Stimulated activated CD4-positive, alpha-beta T cell treated with anti-CD3 and anti-CD28 coated beads, Interleukin-4, amount 100 ng/mL, for 4 hours (primary cell): ENCODE data around the gene SPOCD1.
"Not testable (repeated sequence)": the region's sequence is repeated elsewhere in the genome, so short reads cannot be mapped to it uniquely, and the experiment has no call there.

Experiments used
- DNase-seq, 2 experiments: peaks; one replicate each; pipeline ENCODE4 v3.0.0-alpha.2; 2020

The SPOCD1 gene

DNA sequence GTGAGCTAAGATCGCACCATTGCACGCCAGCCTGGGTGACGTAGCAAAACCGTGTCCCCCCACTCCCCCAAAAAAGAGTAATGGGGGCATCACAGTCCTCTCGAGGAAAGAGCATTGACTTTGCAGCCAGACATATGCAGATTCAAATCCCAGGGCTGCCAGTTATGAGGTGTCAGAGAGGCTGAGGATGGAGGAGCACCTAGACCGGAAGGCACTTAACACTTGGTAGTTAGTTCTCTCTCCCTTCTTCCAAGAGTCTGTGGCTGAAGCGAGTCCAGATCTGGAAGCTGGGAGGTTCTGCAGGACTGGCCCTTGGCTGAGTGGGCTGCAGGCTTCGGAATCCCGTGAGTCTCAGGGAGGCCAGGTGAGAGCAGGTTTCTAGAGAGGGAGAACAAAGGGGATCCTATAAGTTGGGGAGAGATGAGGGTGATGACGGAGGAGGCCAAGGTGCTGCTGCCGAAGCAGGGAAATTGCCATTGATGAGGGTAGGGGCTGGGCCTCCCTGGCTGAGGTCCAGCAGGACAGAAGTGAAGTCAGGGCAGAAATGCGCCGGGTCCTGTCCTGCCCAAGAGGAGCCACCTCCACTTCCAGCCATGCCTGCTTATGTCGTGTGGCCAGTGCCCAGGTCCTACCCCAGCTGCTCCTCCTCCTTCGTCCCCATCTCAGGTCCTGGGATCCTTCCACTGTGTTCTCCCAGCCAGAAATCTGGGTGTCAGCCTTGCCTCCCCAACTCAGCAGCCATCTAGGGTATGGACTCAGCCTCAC lies 13.3 kb upstream of the SPOCD1 start:
- DNase-seq, result no peak

DNA sequence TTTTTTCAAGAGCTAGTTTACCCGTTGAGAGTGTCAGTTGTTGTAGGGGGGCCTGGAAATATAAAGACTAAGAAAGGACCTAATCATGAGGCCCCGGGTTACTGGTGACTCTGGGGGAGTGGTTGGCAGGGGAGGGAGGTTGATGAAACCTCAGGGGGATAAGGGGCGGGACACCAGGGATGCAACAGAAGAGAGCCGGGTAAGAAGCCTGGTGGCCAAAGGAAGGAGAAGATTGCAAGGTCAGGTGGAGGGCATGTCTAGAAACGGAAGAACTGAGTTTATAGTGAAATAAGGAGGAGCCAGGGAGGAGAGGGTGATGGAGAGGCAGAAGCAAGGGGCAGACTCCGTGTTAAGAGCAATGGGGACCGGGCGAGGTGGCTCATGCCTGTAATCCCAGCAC lies 12.5 kb upstream of the SPOCD1 start:
- DNase-seq, result no peak

DNA sequence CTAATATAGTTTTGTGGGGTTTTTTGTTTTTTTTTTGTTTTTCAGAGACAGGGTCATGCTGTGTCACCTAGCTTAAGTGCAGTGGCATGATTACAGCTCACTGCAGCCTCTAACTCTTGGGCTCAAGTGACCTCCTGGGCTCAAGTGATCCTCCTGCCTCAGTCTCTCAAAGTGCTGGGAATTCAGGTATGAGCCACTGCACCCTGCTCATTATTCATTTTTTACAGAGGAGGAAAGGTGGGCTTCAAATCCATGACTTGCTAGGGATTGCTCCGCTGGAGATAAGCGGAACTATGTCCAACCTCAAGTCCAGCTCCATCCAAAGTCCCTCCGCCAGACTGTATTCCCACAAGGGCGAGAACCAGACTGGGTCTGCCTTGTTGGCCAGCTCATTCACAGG lies 8.0 kb upstream of the SPOCD1 start:
- no peak for DNase-seq

DNA sequence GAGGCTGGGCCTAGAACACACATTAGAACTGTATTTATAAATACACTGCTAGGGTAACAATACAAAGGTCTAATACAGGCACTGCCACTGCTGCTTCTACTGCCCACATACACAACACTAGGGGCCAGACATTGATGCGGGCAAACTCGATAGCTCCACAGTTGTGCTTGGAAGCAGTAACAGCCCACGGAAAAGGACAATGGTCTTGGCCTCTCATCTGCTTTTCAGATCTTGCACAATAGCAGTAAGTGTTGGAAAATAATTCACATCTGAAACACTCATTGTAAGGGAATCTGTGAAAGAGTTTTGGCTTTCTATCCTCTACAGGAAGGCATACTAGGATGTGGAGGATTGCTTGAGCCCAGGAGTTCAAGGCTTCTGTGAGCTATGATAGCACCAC lies 6.9 kb upstream of the SPOCD1 start:
- DNase-seq, result no peak

DNA sequence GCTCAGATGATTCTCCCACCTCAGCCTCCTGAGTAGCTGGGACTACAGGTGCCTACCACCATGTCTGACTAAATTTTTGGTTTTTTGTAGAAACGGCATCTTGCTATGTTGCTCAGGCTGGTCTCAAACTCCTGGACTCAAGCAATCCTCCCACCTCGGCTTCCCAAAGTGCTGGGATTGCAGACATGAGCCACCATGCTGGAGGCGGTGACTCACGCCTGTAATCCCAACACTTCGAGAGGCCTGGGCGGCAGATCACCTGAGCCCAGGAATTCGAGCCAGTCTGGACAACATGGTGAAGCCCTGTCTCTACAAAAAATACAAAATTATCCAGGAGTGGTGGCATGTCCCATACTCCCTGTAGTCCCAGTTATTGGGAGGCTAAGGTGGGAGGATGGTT lies 4.4 kb upstream of the SPOCD1 start:
- DNase-seq, result not testable (repeated sequence)

DNA sequence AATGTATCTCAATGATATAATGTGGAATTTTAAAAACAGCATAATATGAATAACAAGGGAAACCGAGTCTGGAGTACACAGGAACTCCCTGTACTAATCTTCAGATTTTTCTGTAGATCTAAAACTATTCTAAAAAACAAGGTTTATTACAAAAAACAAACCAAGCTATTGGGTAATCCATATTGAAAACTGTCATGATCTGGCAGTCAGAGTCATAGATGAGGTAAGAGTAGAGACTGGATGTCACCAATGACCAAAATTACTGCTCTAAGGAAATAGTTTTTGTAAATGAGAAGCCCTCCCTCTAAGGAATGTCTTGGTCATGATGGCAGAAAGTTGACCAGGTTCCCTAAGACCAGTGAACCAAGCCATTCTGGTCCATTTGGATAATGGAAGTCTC lies 2.4 kb upstream of the SPOCD1 start:
- no peak for DNase-seq

DNA sequence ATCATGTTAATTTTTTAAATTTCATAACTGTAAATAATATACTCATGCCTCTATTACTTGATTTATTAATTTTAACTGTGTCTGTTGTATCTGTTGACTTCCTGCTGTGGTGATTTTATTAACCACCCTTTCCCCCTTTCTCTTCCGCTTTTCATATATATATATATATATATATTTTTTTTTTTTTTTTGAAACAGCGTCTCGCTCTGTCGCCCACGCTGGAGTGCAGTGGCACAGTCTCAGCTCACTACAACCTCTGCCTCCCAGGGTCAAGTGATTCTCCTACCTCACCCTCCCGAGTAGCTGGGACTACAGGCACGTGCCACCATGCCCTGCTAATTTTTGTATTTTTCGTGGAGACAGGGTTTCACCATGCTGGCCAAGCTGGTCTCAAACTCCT lies 1.1 kb upstream of the SPOCD1 start:
- DNase-seq, result not testable (repeated sequence)

DNA sequence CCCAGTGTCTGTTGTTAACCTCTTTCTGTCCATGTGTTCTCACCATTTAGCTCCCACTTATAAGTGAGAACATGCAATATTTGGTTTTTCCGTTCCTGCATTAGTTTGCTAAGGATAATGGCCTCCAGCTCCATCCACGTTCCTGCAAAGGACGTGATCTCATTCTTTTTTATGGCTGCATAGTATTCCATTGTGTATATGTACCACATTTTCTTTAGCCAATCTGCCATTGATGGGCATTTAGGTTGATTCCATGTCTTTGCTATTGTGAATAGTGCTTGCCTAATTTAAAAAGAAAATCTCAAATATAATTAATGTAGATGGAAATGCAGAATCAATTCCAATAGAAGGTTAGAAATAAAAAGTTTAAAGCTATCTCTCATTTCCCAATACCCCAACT lies 679 bp upstream of the SPOCD1 start:
- DNase-seq, result not testable (repeated sequence)

DNA sequence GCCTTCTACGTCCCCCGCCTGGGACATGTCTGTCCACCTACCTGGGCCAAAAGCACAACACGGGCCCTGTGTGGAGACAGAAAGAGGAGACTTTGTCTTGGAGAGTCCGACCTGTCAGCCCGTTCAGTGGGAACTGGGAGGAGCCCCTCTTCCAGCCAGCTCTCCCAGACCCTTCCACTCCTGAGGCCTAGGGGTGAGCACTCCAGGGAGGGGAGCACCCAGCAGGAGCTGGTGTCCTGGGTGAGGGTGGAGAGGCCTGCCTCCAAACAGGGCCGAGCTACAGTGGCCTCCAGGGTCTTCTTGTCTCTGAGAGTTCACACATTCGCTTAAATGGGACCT lies 546 bp downstream of the SPOCD1 start:
- DNase-seq, result no peak

DNA sequence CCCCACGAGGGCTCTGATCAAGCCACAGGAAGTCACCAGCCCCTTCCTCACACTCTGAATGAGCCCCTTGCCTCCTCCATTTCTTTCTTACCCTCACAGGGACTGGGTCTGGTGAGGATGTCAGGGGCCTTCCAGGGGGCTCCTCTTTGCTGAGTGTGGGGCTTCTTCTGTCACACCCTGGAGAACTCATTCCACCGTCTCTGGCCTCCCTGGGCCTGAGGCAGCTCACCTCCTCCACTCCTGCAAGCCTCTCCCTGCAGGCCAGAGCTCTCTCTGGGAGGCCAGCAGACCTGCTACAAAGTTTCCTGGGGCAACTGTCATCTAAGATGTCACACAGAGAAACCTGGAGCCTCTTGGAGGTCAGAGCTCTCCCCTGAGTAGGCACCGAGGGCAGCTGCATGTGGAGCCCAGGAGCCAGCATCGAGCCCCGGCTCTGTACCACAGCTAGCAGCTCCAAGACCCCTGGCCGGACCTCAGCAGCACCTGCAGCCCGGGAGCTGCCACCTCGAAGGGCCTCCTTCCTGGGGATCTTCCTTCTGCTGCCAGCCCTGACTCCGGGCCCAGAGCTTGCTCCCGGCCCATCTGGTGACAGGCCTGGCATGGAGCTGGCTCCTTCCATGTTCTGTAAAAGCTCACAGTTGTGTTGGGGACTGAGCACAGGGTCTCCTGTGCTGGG lies 1.1 kb downstream of the SPOCD1 start:
- no peak for DNase-seq

DNA sequence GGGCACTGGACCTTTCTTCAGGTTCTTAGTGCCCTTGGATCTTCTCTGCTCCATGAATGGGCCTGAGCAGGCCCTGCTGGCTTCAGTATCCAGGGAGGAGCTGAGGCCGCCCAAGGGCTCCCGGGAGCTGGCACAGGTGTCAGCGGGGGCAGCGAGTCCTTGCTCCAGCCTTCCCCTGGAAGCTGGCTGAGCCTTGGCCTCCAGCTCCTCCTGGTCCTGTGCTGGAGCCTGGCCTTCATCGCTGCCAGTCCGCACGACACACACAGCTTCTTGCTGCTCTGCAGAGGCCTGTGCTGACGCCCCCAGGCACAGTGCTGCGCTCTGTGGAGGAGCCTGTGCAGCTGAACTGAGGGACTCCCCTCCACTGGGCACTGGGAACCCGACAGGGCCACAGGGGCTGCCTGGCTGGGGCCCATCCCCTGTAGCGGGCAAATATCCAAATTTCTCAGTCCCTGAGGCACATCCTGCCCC lies 1.7 kb downstream of the SPOCD1 start:
- DNase-seq, result no peak

DNA sequence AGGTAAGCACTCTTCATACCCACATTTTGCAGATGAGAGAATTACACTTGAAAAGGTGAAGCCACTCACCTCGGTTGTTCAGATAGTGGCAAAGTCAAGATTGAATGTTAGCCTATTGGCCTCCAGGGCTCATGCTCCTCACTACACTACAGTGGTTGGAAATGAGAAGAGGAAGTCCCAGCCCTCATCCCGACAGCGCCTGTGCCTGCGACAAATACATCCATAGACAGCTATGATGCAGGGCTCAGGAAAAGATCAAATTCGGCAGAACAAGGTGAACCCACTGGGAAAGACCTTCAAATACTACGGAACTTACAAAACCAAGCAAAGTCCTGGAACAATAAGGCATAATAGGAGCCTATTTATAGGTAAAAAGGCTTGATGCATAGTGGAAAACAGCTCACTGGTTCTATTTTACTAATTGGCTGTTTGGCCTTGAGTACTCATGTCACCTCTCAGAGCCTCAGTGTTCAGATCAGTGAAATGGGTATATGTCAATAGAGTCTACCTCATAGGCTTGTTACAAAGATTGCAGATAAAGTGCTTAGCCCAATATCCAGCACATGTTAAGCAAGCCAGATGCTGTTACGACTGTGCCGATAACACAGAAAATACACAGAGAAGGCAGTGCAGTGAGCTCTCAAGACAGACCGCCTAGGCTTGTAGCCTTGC lies 3.5 kb downstream of the SPOCD1 start:
- DNase-seq, result no peak

DNA sequence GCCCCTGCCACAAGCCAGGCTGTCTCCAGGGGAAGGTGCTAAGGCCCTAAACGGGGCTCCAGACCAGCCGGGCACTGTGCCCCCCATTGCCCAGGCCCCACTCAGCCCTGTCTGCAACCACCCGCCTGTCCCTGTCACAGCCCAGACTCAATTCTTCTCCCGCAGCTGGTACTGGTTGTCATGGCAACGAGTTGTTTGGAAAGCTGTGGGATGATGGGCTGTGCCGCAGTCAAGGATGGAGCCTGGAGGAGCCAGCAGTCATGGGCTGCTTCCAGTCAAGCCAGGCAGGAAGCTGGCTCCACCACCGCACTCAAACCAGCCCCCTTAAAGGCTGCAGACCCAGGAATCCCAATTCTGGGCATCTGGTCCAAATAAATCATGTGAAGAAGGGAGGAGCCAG lies 4.2 kb downstream of the SPOCD1 start:
- no peak for DNase-seq

DNA sequence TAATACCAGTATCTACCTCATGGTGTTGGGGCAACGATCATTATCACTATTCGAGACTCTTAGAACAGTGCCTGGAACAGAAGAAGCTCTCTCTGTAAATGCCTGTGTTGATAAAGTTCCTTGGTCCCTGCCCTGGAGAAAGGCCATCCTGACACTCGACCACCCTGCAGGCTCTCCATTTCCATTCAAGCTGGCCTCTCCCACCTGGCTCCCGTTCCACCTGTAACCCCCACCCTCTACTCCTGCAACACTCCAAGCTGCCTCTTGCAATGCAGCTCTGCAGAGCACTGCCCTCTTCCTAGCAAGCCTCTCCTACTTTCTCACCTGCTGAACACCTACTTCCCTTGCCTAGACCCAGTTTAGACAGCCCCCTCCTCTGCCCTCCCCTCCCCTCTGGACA lies 6.1 kb downstream of the SPOCD1 start:
- DNase-seq, result no peak

DNA sequence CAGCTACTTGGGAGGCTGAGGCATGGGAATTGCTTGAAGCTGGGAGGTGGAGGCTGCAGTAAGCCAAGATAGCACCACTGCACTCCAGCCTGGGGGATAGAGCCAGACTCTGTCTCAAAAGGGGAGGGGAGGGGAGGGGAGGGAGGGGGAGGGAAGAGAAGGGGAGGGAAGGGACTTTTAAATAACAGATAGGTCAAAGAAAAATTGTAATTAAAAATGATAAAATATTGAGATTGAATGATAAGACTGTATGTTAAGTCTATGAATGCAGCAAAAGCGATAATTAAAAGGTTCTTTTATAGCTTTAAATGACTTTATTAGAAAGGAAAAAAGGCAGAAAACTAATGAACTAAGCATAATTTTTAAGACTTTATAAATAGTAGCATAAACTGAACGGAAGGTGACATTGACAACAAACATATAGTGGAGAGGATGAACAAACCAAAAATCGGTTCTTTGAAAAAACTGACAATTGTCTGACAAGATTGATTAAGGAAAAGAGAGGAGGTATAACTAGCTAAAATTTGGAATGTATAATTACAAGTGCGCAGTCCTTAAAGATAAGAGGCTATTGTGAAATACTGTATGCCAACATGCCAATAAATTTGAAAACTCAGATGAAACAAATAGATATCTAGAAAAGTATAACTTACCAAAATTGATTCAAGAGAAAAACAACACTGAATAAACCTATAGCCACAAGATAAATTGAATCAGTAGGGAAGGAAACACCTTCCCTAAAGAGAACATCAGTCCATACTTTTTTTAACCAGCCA lies 8.4 kb downstream of the SPOCD1 start:
- no peak for DNase-seq

DNA sequence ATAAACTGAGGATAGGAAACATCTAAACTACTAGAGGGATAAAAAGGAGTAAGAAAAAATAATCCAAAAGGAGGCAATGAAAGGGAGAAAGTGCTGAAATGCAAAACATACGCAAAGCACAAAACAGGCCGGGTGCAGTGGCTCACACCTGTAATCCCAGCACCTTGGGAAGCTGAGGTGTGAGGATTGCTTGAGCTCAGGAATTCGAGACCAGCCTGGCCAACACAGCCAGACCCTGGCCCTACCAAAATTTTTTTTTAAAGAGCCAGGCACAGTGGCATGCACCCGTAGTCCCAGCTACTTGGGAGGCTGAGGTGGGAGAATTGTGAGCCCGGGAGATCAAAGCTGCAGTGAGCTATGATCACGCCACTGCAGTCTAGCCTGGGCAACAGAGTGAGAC lies 10.5 kb downstream of the SPOCD1 start:
- no peak for DNase-seq

DNA sequence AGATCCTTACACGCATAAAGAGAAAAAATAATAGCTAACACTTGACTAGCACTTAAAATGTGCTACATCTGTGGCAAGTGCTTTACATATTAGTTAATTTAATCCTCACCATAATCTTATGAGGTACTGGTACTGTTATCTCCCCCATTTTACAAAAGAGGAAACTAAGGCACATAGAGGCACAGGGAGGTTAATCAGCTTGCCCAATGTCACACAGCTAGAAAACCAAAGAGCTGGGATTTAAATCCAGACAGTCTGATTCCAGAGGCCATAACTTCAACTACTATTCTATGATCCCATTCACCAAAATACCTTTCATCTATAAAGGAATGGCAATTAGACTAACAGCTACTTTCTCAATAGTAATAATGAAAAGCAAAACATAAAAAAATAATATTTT lies 11.7 kb downstream of the SPOCD1 start:
- no peak for DNase-seq

DNA sequence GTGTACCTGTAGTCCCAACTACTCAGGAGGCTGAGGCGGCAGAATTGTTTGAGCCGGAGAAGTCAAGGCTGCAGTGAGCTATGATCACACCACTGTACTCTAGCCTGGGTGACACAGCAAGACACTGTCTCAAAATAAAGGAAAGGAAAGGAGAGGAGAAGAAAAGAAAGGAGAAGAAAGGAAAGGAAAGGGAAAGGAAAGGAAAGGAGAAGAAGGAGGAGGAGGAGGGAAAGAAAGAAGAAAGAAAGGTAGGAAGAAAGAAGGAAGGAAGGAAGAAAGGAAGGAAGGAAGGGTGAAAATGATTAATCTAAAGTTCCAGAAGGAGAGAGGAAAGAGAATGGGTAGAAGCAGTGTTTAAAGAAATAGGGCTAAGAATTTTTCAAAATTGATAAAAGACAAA lies 12.2 kb downstream of the SPOCD1 start:
- DNase-seq, result no peak

DNA sequence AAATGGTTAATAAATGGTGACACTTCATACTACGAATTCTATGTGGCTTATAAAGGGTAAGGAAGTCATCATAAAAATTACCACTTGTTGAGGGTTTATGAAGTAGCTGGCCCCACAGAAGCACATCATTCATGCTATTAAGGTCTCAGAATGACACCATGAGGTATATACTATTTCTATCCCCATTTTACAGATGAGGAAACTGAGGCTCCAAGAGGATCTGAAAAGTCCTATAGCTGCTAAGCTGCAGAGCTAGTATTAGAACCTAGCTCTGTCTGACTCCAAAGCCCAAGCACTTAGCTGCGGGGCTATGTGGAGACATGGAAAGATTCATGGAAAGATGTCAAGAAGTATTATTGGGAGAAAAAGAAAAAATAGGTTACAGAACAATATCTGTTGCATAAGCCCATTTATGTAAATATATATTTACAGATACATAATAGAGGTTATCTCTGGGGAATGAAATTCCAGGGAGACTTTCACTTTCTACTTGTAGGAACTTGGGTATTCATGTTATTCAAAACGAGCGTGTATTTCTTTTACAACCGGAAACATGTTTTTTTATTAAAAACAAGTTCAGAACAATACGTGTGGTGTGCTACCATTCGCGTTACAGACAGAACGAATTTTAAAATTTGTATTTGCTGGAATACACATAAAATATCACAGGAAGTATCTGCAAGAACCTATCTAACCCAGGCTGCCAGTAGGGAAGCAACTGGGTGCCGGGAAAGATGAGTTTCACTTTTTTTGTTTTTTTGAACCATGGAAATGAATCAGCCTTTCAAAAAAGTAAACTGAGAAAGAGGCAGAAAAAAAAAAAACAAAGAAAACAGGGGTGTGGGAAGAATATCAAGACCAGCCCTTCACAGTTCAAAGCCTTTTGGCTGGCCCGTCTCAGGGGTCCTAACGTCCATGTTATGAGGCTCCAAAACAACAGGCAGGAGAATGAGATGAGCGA lies 13.4 kb downstream of the SPOCD1 start:
- DNase-seq, result no peak

DNA sequence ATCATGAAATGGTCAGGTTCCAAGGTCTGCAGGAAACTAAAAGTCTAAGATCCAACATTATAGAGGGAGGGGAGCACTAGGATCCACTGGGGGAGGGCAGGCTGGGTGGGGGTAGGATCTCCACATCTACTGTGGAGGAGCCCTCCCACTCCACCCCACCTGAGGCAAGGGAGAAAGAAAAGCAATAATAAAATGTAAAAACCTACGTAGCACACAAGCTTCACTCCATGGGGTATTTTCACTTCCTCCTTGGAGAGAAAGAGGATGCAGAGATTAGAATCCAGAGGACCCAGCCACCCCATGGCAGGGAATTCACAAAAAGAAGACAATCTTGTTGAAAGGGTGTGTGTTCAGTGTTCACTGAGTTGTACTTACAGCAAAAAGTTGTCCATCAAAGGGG lies 14.4 kb downstream of the SPOCD1 start:
- DNase-seq, result no peak

DNA sequence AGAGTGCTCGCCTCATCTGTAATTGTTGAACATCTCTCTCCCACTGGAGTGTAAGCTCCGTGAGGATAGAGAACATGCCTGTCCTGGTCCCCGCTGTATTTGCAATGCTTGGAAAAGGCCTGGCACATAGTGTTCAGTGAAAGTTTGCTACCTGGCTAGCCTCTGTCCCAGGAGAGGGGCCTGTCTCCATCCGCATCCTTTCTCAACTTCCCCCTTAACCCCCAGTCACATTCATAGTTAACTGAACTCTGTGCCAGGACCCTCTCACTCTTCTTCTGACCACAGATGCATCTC lies 15.2 kb downstream of the SPOCD1 start:
- DNase-seq, result no peak

DNA sequence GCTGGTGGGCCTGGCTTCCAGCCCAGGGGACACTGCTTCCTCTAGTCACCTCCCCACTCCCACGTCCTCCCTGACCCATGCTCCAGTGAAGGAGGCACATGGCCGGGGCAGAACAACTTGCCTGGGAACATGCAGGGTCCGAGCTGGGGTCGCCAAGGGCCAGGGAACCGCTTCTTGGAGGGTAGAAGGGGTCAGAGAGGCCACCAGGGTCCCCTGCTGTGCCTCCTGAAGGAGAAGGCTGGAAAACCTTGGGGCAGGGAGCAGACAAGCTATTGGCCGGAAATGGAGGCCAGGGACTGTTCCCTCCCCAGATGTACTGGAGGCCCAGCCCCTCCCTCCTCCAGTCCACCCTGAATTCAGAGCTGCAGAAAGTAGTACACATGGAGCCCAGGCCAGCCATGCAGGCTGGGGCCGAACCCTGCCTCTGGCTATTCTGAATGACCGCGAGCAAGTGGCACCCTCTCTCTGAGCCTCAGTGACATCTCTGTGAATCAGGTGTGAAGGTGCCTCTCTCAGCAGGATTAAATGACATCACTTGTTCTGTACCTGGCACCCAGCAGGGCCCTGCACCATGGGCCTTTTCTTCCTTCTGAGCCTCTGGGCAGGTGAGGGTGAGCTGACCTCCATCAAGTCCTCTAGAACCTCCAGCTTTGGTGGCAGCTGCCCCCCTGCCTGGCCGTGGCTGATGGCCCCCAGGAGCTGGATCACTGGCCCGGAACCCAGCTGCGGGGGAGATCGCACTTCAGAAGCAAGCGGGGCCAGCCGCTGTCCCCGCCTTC lies 15.7 kb downstream of the SPOCD1 start:
- no peak for DNase-seq
